ENCODE measurements around the gene MPZL1. TPM values are rescaled to one million over a fixed set of nuclear protein-coding genes. Genes with fewer than 3 reads are reported as not detected.
A peak's percentile ranks its signal among the peaks of the same experiment; 100 is the strongest.
"Not testable (repeated sequence)": the region's sequence is repeated elsewhere in the genome, so short reads cannot be mapped to it uniquely, and the experiment has no call there.

The MPZL1 gene
- total and polyA plus RNA-seq, 4 donors = 173 to 308 (median 265) TPM

GRCh38 chr1:167722870-167723251, 1.1 kb downstream of the MPZL1 start:
- WGBS (ENCODE audit: insufficient coverage) = no CpG with 5 or more reads among the region's 4 CpGs
- H3K27ac ChIP-seq (ENCODE audit: low read depth, low read length) = no peak overlapping the region
- H3K4me1 ChIP-seq (ENCODE audit: control insufficient read depth, insufficient read depth, low read length) = peaks cover 8% of the 10 kb centered on the region
- H3K27me3 ChIP-seq (ENCODE audit: control insufficient read depth, insufficient read depth, low read length) = no peaks in the 10 kb centered on the region
- no peak for DNase-seq (ENCODE audit: low read depth in 4 of 6, low spot score in 6 of 6)
- peak overlapping the region; percentile 62 for H3K4me3 ChIP-seq (ENCODE audit: low read depth, low read length)
- H3K9me3 ChIP-seq (ENCODE audit: control insufficient read depth, insufficient read depth, low read length) = no peaks in the 10 kb centered on the region
- no peaks in the 10 kb centered on the region for H3K36me3 ChIP-seq (ENCODE audit: control insufficient read depth, insufficient read depth, low read length)

GRCh38 chr1:167723707-167724323, 2.0 kb downstream of the MPZL1 start:
- Histone ChIP-seq H3K27ac (ENCODE audit: low read depth, low read length) (no peak overlapping the region), H3K9me3 (ENCODE audit: control insufficient read depth, insufficient read depth, low read length) (no peaks in the 10 kb centered on the region), H3K4me1 (ENCODE audit: control insufficient read depth, insufficient read depth, low read length) (peaks cover 8% of the 10 kb centered on the region), H3K4me3 (ENCODE audit: low read depth, low read length) (no peak overlapping the region), H3K27me3 (ENCODE audit: control insufficient read depth, insufficient read depth, low read length) (no peaks in the 10 kb centered on the region), H3K36me3 (ENCODE audit: control insufficient read depth, insufficient read depth, low read length) (no peaks in the 10 kb centered on the region)
- WGBS (ENCODE audit: insufficient coverage) = 73% methylated on average over 1 of the region's 2 CpGs
- no peak for DNase-seq (ENCODE audit: low read depth in 4 of 6, low spot score in 6 of 6)

GRCh38 chr1:167726008-167726407, 4.2 kb downstream of the MPZL1 start:
- DNase-seq (ENCODE audit: low read depth in 4 of 6, low spot score in 6 of 6) = no peak
- no peak overlapping the region for H3K4me3 ChIP-seq (ENCODE audit: low read depth, low read length)
- WGBS (ENCODE audit: insufficient coverage) = no CpG with 5 or more reads among the region's 1 CpG

GRCh38 chr1:167728818-167729410, 7.1 kb downstream of the MPZL1 start:
- WGBS (ENCODE audit: insufficient coverage) = 94% methylated on average over 3 of the region's 8 CpGs
- no peak for DNase-seq (ENCODE audit: low read depth in 4 of 6, low spot score in 6 of 6)
- H3K4me1 ChIP-seq (ENCODE audit: control insufficient read depth, insufficient read depth, low read length) = peaks cover 3% of the 10 kb centered on the region
- no peak overlapping the region for H3K4me3 ChIP-seq (ENCODE audit: low read depth, low read length)
- H3K9me3 ChIP-seq (ENCODE audit: control insufficient read depth, insufficient read depth, low read length) = no peaks in the 10 kb centered on the region
- peaks cover 6% of the 10 kb centered on the region for H3K36me3 ChIP-seq (ENCODE audit: control insufficient read depth, insufficient read depth, low read length)
- H3K27ac ChIP-seq (ENCODE audit: low read depth, low read length) = no peak overlapping the region
- H3K27me3 ChIP-seq (ENCODE audit: control insufficient read depth, insufficient read depth, low read length) = no peaks in the 10 kb centered on the region

More at GRCh38 chr1:167726008-167726407, 4.2 kb downstream of the MPZL1 start:
- Histone ChIP-seq H3K27me3 (ENCODE audit: control insufficient read depth, insufficient read depth, low read length) (no peaks in the 10 kb centered on the region), H3K27ac (ENCODE audit: low read depth, low read length) (peak overlapping the region; percentile 7), H3K4me1 (ENCODE audit: control insufficient read depth, insufficient read depth, low read length) (peaks cover 6% of the 10 kb centered on the region), H3K36me3 (ENCODE audit: control insufficient read depth, insufficient read depth, low read length) (peaks cover 5% of the 10 kb centered on the region), H3K9me3 (ENCODE audit: control insufficient read depth, insufficient read depth, low read length) (no peaks in the 10 kb centered on the region)

- 100% methylated on average over 2 of the region's 4 CpGs for WGBS (ENCODE audit: insufficient coverage)
- peaks cover 8% of the 10 kb centered on the region for H3K36me3 ChIP-seq (ENCODE audit: control insufficient read depth, insufficient read depth, low read length)
- H3K4me1 ChIP-seq (ENCODE audit: control insufficient read depth, insufficient read depth, low read length) = no peaks in the 10 kb centered on the region
- no peak overlapping the region for H3K4me3 ChIP-seq (ENCODE audit: low read depth, low read length)
- no peak for DNase-seq (ENCODE audit: low read depth in 4 of 6, low spot score in 6 of 6)
- H3K27me3 ChIP-seq (ENCODE audit: control insufficient read depth, insufficient read depth, low read length) = no peaks in the 10 kb centered on the region
- H3K9me3 ChIP-seq (ENCODE audit: control insufficient read depth, insufficient read depth, low read length) = no peaks in the 10 kb centered on the region
- H3K27ac ChIP-seq (ENCODE audit: low read depth, low read length) = no peak overlapping the region
Observed at GRCh38 chr1:167734227-167734626, 12.4 kb downstream of the MPZL1 start.

- no peak for DNase-seq (ENCODE audit: low read depth in 4 of 6, low spot score in 6 of 6)
- Histone ChIP-seq H3K4me1 (ENCODE audit: control insufficient read depth, insufficient read depth, low read length) (no peaks in the 10 kb centered on the region), H3K27ac (ENCODE audit: low read depth, low read length) (no peak overlapping the region), H3K27me3 (ENCODE audit: control insufficient read depth, insufficient read depth, low read length) (no peaks in the 10 kb centered on the region), H3K36me3 (ENCODE audit: control insufficient read depth, insufficient read depth, low read length) (peaks cover 8% of the 10 kb centered on the region), H3K9me3 (ENCODE audit: control insufficient read depth, insufficient read depth, low read length) (no peaks in the 10 kb centered on the region), H3K4me3 (ENCODE audit: low read depth, low read length) (no peak overlapping the region)
- no CpG with 5 or more reads among the region's 1 CpG for WGBS (ENCODE audit: insufficient coverage)
Observed at GRCh38 chr1:167734841-167735240, 13.1 kb downstream of the MPZL1 start.

GRCh38 chr1:167737169-167737568, 15.4 kb downstream of the MPZL1 start:
- H3K4me1 ChIP-seq (ENCODE audit: control insufficient read depth, insufficient read depth, low read length) = peaks cover 4% of the 10 kb centered on the region
- no peak for DNase-seq (ENCODE audit: low read depth in 4 of 6, low spot score in 6 of 6)
- no peak overlapping the region for H3K4me3 ChIP-seq (ENCODE audit: low read depth, low read length)
- 85% methylated on average over 3 of the region's 4 CpGs for WGBS (ENCODE audit: insufficient coverage)
- H3K27me3 ChIP-seq (ENCODE audit: control insufficient read depth, insufficient read depth, low read length) = no peaks in the 10 kb centered on the region
- no peaks in the 10 kb centered on the region for H3K9me3 ChIP-seq (ENCODE audit: control insufficient read depth, insufficient read depth, low read length)
- no peak overlapping the region for H3K27ac ChIP-seq (ENCODE audit: low read depth, low read length)
- peaks cover 2% of the 10 kb centered on the region for H3K36me3 ChIP-seq (ENCODE audit: control insufficient read depth, insufficient read depth, low read length)

- H3K27me3 ChIP-seq (ENCODE audit: control insufficient read depth, insufficient read depth, low read length) = no peaks in the 10 kb centered on the region
- no CpG with 5 or more reads among the region's 8 CpGs for WGBS (ENCODE audit: insufficient coverage)
- H3K27ac ChIP-seq (ENCODE audit: low read depth, low read length) = no peak overlapping the region
- H3K36me3 ChIP-seq (ENCODE audit: control insufficient read depth, insufficient read depth, low read length) = peaks cover 2% of the 10 kb centered on the region
- no peaks in the 10 kb centered on the region for H3K9me3 ChIP-seq (ENCODE audit: control insufficient read depth, insufficient read depth, low read length)
- H3K4me3 ChIP-seq (ENCODE audit: low read depth, low read length) = no peak overlapping the region
- H3K4me1 ChIP-seq (ENCODE audit: control insufficient read depth, insufficient read depth, low read length) = peaks cover 4% of the 10 kb centered on the region
- DNase-seq (ENCODE audit: low read depth in 4 of 6, low spot score in 6 of 6) = no peak
Observed at GRCh38 chr1:167738158-167738557, 16.4 kb downstream of the MPZL1 start.

- Histone ChIP-seq H3K36me3 (ENCODE audit: control insufficient read depth, insufficient read depth, low read length) (peaks cover 2% of the 10 kb centered on the region), H3K4me1 (ENCODE audit: control insufficient read depth, insufficient read depth, low read length) (peaks cover 4% of the 10 kb centered on the region), H3K27ac (ENCODE audit: low read depth, low read length) (no peak overlapping the region), H3K27me3 (ENCODE audit: control insufficient read depth, insufficient read depth, low read length) (no peaks in the 10 kb centered on the region), H3K9me3 (ENCODE audit: control insufficient read depth, insufficient read depth, low read length) (no peaks in the 10 kb centered on the region), H3K4me3 (ENCODE audit: low read depth, low read length) (no peak overlapping the region)
- DNase-seq (ENCODE audit: low read depth in 4 of 6, low spot score in 6 of 6) = no peak
- WGBS (ENCODE audit: insufficient coverage) = 52% methylated on average over 3 of the region's 3 CpGs
Observed at GRCh38 chr1:167739752-167740151, 18.0 kb downstream of the MPZL1 start.

GRCh38 chr1:167741103-167741502, 19.3 kb downstream of the MPZL1 start:
- H3K4me1 ChIP-seq (ENCODE audit: control insufficient read depth, insufficient read depth, low read length); H3K9me3 ChIP-seq (ENCODE audit: control insufficient read depth, insufficient read depth, low read length); H3K27me3 ChIP-seq (ENCODE audit: control insufficient read depth, insufficient read depth, low read length); H3K27ac ChIP-seq (ENCODE audit: low read depth, low read length); H3K4me3 ChIP-seq (ENCODE audit: low read depth, low read length); DNase-seq (ENCODE audit: low read depth in 4 of 6, low spot score in 6 of 6); H3K36me3 ChIP-seq (ENCODE audit: control insufficient read depth, insufficient read depth, low read length): not testable (repeated sequence)
- WGBS (ENCODE audit: insufficient coverage) = 100% methylated on average over 1 of the region's 7 CpGs

All from spinal cord (tissue), 10 donors.